NB4 (cell line): Measurements from ENCODE around the gene ANKRD33.

ENCODE experiments used
- DNase-seq: peaks from one replicate; pipeline ENCODE4 v3.0.0; 2010; ENCODE audit warnings: low read depth
- H3K4me3 ChIP-seq: one replicate; pipeline ENCODE4 v1.5.1; 2011; ENCODE audit warnings: mild to moderate bottlenecking, low read depth, low read length, moderate library complexity
- CTCF ChIP-seq: IDR thresholded peaks from one replicate; pipeline ENCODE4 v1.5.1; 2012; ENCODE audit warnings: low read depth, low read length
- MAX ChIP-seq: IDR thresholded peaks from 2 replicates; pipeline ENCODE4 v1.6.1; 2011; ENCODE audit warnings: low read depth, low read length
- MYC ChIP-seq: IDR thresholded peaks from 2 replicates; pipeline ENCODE4 v1.6.1; 2011; ENCODE audit warnings: low read depth, low read length
- POLR2A ChIP-seq: IDR thresholded peaks from 2 replicates; pipeline ENCODE4 v1.6.1; 2011; ENCODE audit warnings: mild to moderate bottlenecking; ENCODE audit not compliant: insufficient read length; ENCODE audit errors: extremely low read depth

ANKRD33 gene

GRCh38 chr12:51844854-51845253, 43.0 kb upstream of the ANKRD33 start:
- no peak for DNase-seq
- H3K4me3 ChIP-seq = no peak overlapping the region
- no peak for TF ChIP-seq MYC
- no peak for TF ChIP-seq MAX
- no peak for TF ChIP-seq CTCF
- no peak for TF ChIP-seq POLR2A

- no peak for TF ChIP-seq POLR2A
- TF ChIP-seq MYC = no peak
- no peak for TF ChIP-seq CTCF
- TF ChIP-seq MAX = no peak
- no peak for DNase-seq
- no peak overlapping the region for H3K4me3 ChIP-seq
Measured at GRCh38 chr12:51845482-51845881, 42.4 kb upstream of the ANKRD33 start.

GRCh38 chr12:51846271-51846691, 41.6 kb upstream of the ANKRD33 start:
- DNase-seq = no peak
- TF ChIP-seq MYC = no peak
- H3K4me3 ChIP-seq = no peak overlapping the region

GRCh38 chr12:51846911-51847642, 40.8 kb upstream of the ANKRD33 start:
- H3K4me3 ChIP-seq = no peak overlapping the region
- TF ChIP-seq MAX (no peak), CTCF (no peak), POLR2A (no peak), MYC (no peak)
- DNase-seq = peak; percentile 27

GRCh38 chr12:51847643-51848325, 40.1 kb upstream of the ANKRD33 start:
- no peak for DNase-seq
- TF ChIP-seq MAX (no peak), POLR2A (no peak), MYC (no peak)
- no peak overlapping the region for H3K4me3 ChIP-seq

- no peak for TF ChIP-seq MAX
- no peak for TF ChIP-seq CTCF
- no peak for TF ChIP-seq POLR2A
- TF ChIP-seq MYC = no peak
- no peak for DNase-seq
- H3K4me3 ChIP-seq = no peak within 1 kb of the TSS
Measured at GRCh38 chr12:51848326-51848727, 39.6 kb upstream of the ANKRD33 start, which contains the start of gene FIGNL2. FIGNL2 (minus strand) TSS chr12:51848718; CDS start chr12:51822413, 26,305 bp downstream.
